AG20443 (cell line): ENCODE data around the gene PLPP4.

Experiments
- DNase-seq: peaks from one replicate; pipeline ENCODE4 v3.0.0; 2012; ENCODE audit warnings: low spot score, mixed read lengths

Gene PLPP4

GRCh38 chr10:120457431-120458172, 575 bp downstream of the PLPP4 start:
- DNase-seq = no peak

- no peak for DNase-seq
These were observed 1.4 kb downstream of the PLPP4 start for GRCh38 chr10:120458432-120458831.

- no peak for DNase-seq
These were observed 2.2 kb downstream of the PLPP4 start for GRCh38 chr10:120459185-120459584.

GRCh38 chr10:120460186-120460585, 3.2 kb downstream of the PLPP4 start:
- DNase-seq = no peak

- DNase-seq = peak; percentile 85
These were observed 3.7 kb downstream of the PLPP4 start for GRCh38 chr10:120460776-120461175.

- DNase-seq = no peak
These were observed 5.1 kb downstream of the PLPP4 start for GRCh38 chr10:120462018-120462682.

GRCh38 chr10:120465138-120465537, 8.1 kb downstream of the PLPP4 start:
- DNase-seq = no peak

- no peak for DNase-seq
These were observed 9.0 kb downstream of the PLPP4 start for GRCh38 chr10:120466006-120466405.

- DNase-seq = no peak
These were observed 16.6 kb downstream of the PLPP4 start for GRCh38 chr10:120473593-120473992.

- DNase-seq = no peak
These were observed 17.9 kb downstream of the PLPP4 start for GRCh38 chr10:120474956-120475355.

- no peak for DNase-seq
These were observed 19.1 kb downstream of the PLPP4 start for GRCh38 chr10:120475844-120476791.

- DNase-seq = peak; percentile 61
These were observed 20.2 kb downstream of the PLPP4 start for GRCh38 chr10:120477021-120477742.

- peak; percentile 32 for DNase-seq
These were observed 20.7 kb downstream of the PLPP4 start for GRCh38 chr10:120477743-120478141.

GRCh38 chr10:120478386-120478785, 21.4 kb downstream of the PLPP4 start:
- DNase-seq = no peak

GRCh38 chr10:120479506-120479905, 22.5 kb downstream of the PLPP4 start:
- no peak for DNase-seq

- DNase-seq = no peak
These were observed 23.1 kb downstream of the PLPP4 start for GRCh38 chr10:120480065-120480600.

- no peak for DNase-seq
These were observed 23.8 kb downstream of the PLPP4 start for GRCh38 chr10:120480848-120481247.

- DNase-seq = no peak
These were observed 26.0 kb downstream of the PLPP4 start for GRCh38 chr10:120483006-120483405.

GRCh38 chr10:120483651-120484301, 26.7 kb downstream of the PLPP4 start:
- no peak for DNase-seq

GRCh38 chr10:120485946-120486345, 28.9 kb downstream of the PLPP4 start:
- DNase-seq = no peak

GRCh38 chr10:120486671-120487205, 29.7 kb downstream of the PLPP4 start:
- no peak for DNase-seq
